H1 (cell line): ENCODE measurements around the gene CD4. TPM values are rescaled to one million over a fixed set of nuclear protein-coding genes. Genes with fewer than 3 reads are reported as not detected.

ENCODE experiments used
- CTCF ChIA-PET: fragments of 300-600 bp; sonication (Branson Sonifier 250); formaldehyde crosslinking; loops from one replicate; lab custom pipeline; 2021; ENCODE audit not compliant: partially characterized antibody; lab: Charles Lee
- POLR2A ChIA-PET: fragments of 300-600 bp; sonication (Branson Sonifier 250); formaldehyde crosslinking; loops from one replicate; lab custom pipeline; 2021; ENCODE audit warnings: inconsistent platforms; ENCODE audit not compliant: partially characterized antibody; lab: Charles Lee
- DNase-seq, 2 experiments: peaks; one replicate each; pipeline versions ENCODE4 v3.0.0 to v3.0.0-alpha.2; 2010 to 2022; ENCODE audit warnings: low spot score in 2 of 2, low read depth in 1 of 2, mixed read lengths in 1 of 2
- FAIRE-seq: peaks from 2 replicates; lab custom pipeline; 2011; peaks lifted over from hg19 to GRCh38; lab: Jason Lieb, UNC
- H2AFZ ChIP-seq: 2 replicates; pipeline ENCODE4 v1.8.1; 2012; ENCODE audit warnings: low read length, inconsistent platforms
- H2AK5ac ChIP-seq: 2 replicates; pipeline ENCODE4 v1.6.1; 2013; ENCODE audit warnings: low read depth, low read length
- H2BK120ac ChIP-seq: replicated peaks from 2 replicates; pipeline ENCODE3; 2013; ENCODE audit warnings: low read depth, low read length, inconsistent platforms
- H2BK12ac ChIP-seq: 2 replicates; pipeline ENCODE4 v1.6.1; 2013; ENCODE audit warnings: low read depth, low read length
- H2BK15ac ChIP-seq: 2 replicates; pipeline ENCODE4 v1.6.1; 2013; ENCODE audit warnings: low read length
- H2BK20ac ChIP-seq: 2 replicates; pipeline ENCODE4 v1.6.1; 2013; ENCODE audit warnings: low read length
- H2BK5ac ChIP-seq: 2 replicates; pipeline ENCODE4 v1.6.1; 2013; ENCODE audit warnings: low read depth, low read length
- H3K14ac ChIP-seq: 2 replicates; pipeline ENCODE4 v1.6.1; 2013; ENCODE audit warnings: inconsistent platforms; ENCODE audit not compliant: insufficient read length
- H3K18ac ChIP-seq: 2 replicates; pipeline ENCODE4 v1.6.1; 2013; ENCODE audit warnings: low read length; ENCODE audit errors: extremely low read depth
- H3K23ac ChIP-seq: 2 replicates; pipeline ENCODE4 v1.6.1; 2013; ENCODE audit warnings: inconsistent platforms; ENCODE audit not compliant: insufficient read length
- H3K23me2 ChIP-seq: 2 replicates; pipeline ENCODE4 v1.6.1; 2013; ENCODE audit warnings: low read depth, low read length
- H3K27ac ChIP-seq: 2 replicates; pipeline ENCODE4 v1.6.1; 2011; ENCODE audit warnings: low read depth, low read length, inconsistent platforms
- H3K27me3 ChIP-seq, 4 experiments: replicated peaks in 1 of 4; 1 replicate in 1 of 4; 2 replicates in 3 of 4; pipeline versions ENCODE4 v1.6.1 to v1.8.1; 2011 to 2013; ENCODE audit warnings: low read length in 3 of 4, mild to moderate bottlenecking in 3 of 4, inconsistent platforms in 2 of 4, mixed read lengths in 2 of 4, moderate library complexity in 1 of 4; ENCODE audit not compliant: control insufficient read depth in 3 of 4, insufficient read depth in 3 of 4; ENCODE audit errors: extremely low read depth in 1 of 4
- H3K36me3 ChIP-seq, 4 experiments: 2 replicates each; pipeline versions ENCODE4 v1.6.1 to v1.8.1; 2011 to 2013; ENCODE audit warnings: mild to moderate bottlenecking in 4 of 4, low read length in 3 of 4, moderate library complexity in 2 of 4, control low read depth in 1 of 4, inconsistent platforms in 1 of 4; ENCODE audit not compliant: insufficient read depth in 4 of 4, control insufficient read depth in 2 of 4
- H3K4ac ChIP-seq: replicated peaks from 2 replicates; pipeline ENCODE3; 2013; ENCODE audit warnings: low read length, low read depth, mixed read lengths, inconsistent platforms; ENCODE audit not compliant: insufficient read length
- H3K4me1 ChIP-seq, 4 experiments: replicated peaks in 1 of 4; 1 replicate in 1 of 4; 2 replicates in 3 of 4; pipeline versions ENCODE4 v1.6.1 to v1.8.1; 2011 to 2013; ENCODE audit warnings: low read length in 3 of 4, inconsistent platforms in 2 of 4, mixed read lengths in 1 of 4; ENCODE audit not compliant: insufficient read depth in 4 of 4, control insufficient read depth in 3 of 4
- H3K4me2 ChIP-seq, 2 experiments: 2 replicates each; pipeline versions ENCODE4 v1.6.1 to v1.8.1; 2011 to 2013; ENCODE audit warnings: low read depth in 2 of 2, low read length in 2 of 2, control low read depth in 1 of 2, inconsistent platforms in 1 of 2, mild to moderate bottlenecking in 1 of 2; ENCODE audit not compliant: insufficient read depth in 1 of 2
- H3K4me3 ChIP-seq, 4 experiments: fragments of 200-600, 300-600 bp in 1 of 4; sonication (generic), shearing (Covaris generic), sonication (Bioruptor Twin) in 1 of 4; 2 replicates each; pipeline versions ENCODE4 v1.5.1 to v1.8.1; 2011 to 2016; ENCODE audit warnings: low read length in 4 of 4, low read depth in 3 of 4, control low read depth in 2 of 4, inconsistent platforms in 2 of 4, mild to moderate bottlenecking in 2 of 4, mixed read lengths in 1 of 4, moderate library complexity in 1 of 4; ENCODE audit not compliant: insufficient read depth in 2 of 4; ENCODE audit errors: extremely low read depth in 1 of 4
- H3K56ac ChIP-seq: replicated peaks from 2 replicates; pipeline ENCODE3; 2013; ENCODE audit warnings: low read depth, mild to moderate bottlenecking, mixed read lengths, low read length, inconsistent platforms; ENCODE audit not compliant: insufficient read length
- H3K79me1 ChIP-seq: 2 replicates; pipeline ENCODE4 v1.6.1; 2013; ENCODE audit warnings: low read depth, low read length, control low read depth
- H3K79me2 ChIP-seq, 2 experiments: 2 replicates each; pipeline versions ENCODE4 v1.6.1 to v1.8.1; 2012 to 2013; ENCODE audit warnings: low read length in 2 of 2, mild to moderate bottlenecking in 2 of 2, inconsistent platforms in 1 of 2; ENCODE audit not compliant: insufficient read depth in 2 of 2, control insufficient read depth in 1 of 2
- H3K9ac ChIP-seq, 4 experiments: replicated peaks in 1 of 4; 1 replicate in 1 of 4; 2 replicates in 3 of 4; pipeline versions ENCODE4 v1.6.1 to v1.8.1; 2011 to 2013; ENCODE audit warnings: low read depth in 3 of 4, low read length in 3 of 4, control low read depth in 2 of 4, mild to moderate bottlenecking in 2 of 4, moderate library complexity in 2 of 4, inconsistent platforms in 1 of 4; ENCODE audit errors: extremely low read depth in 1 of 4
- H3K9me3 ChIP-seq, 2 experiments: 2 replicates each; pipeline versions ENCODE4 v1.6.1 to v1.8.1; 2012 to 2013; ENCODE audit warnings: mild to moderate bottlenecking in 2 of 2, moderate library complexity in 2 of 2, control low read depth in 1 of 2, inconsistent platforms in 1 of 2, low read depth in 1 of 2, low read length in 1 of 2, mixed read lengths in 1 of 2; ENCODE audit not compliant: insufficient read depth in 2 of 2
- H4K20me1 ChIP-seq, 2 experiments: replicated peaks in 1 of 2; 2 replicates each; pipeline versions ENCODE3 to v1.8.1; 2011 to 2013; ENCODE audit warnings: inconsistent platforms in 2 of 2, low read length in 2 of 2, mild to moderate bottlenecking in 1 of 2; ENCODE audit not compliant: insufficient read depth in 2 of 2, control insufficient read depth in 1 of 2
- H4K5ac ChIP-seq: 2 replicates; pipeline ENCODE4 v1.6.1; 2013; ENCODE audit warnings: low read length, low read depth, mixed read lengths, inconsistent platforms; ENCODE audit not compliant: insufficient read length
- H4K8ac ChIP-seq: 2 replicates; pipeline ENCODE4 v1.8.0; 2013; ENCODE audit warnings: mild to moderate bottlenecking, moderate library complexity, low read length, inconsistent platforms; ENCODE audit not compliant: insufficient read depth; ENCODE audit errors: extremely low read depth
- H4K91ac ChIP-seq: replicated peaks from 2 replicates; pipeline ENCODE3; 2013; ENCODE audit warnings: low read length, mixed read lengths, inconsistent platforms; ENCODE audit not compliant: insufficient read length
- CTCF ChIP-seq, 3 experiments: IDR thresholded peaks; 1 replicate in 2 of 3; 2 replicates in 1 of 3; pipeline versions ENCODE4 v1.5.1 to v1.6.1; 2011; ENCODE audit warnings: low read length in 3 of 3, mild to moderate bottlenecking in 3 of 3, inconsistent platforms in 2 of 3, low read depth in 1 of 3, moderate library complexity in 1 of 3; ENCODE audit not compliant: insufficient read depth in 1 of 3; ENCODE audit errors: control extremely low read depth in 1 of 3
- E2F6 ChIP-seq: IDR thresholded peaks from 2 replicates; pipeline ENCODE4 v1.6.1; 2012; ENCODE audit warnings: inconsistent platforms
- HDAC2 ChIP-seq, 2 experiments: fragments of 300-600 bp in 1 of 2; sonication (generic) in 1 of 2; IDR thresholded peaks; 2 replicates each; pipeline ENCODE4 v1.6.1; 2011 to 2012; ENCODE audit warnings: low read depth in 2 of 2, low read length in 2 of 2, mild to moderate bottlenecking in 2 of 2, moderate library complexity in 2 of 2, borderline replicate concordance in 1 of 2, inconsistent platforms in 1 of 2
- MAX ChIP-seq: IDR thresholded peaks from 2 replicates; pipeline ENCODE4 v1.6.1; 2012; ENCODE audit warnings: inconsistent platforms
- NRF1 ChIP-seq: IDR thresholded peaks from 2 replicates; pipeline ENCODE4 v1.6.1; 2011; ENCODE audit warnings: mild to moderate bottlenecking, low read depth, low read length, improper control_type of control experiment
- RAD21 ChIP-seq, 2 experiments: IDR thresholded peaks in 1 of 2; conservative IDR thresholded peaks in 1 of 2; 2 replicates each; pipeline ENCODE4 v1.6.1; 2011; ENCODE audit warnings: low read depth in 2 of 2, low read length in 2 of 2, improper control_type of control experiment in 1 of 2, inconsistent platforms in 1 of 2, mild to moderate bottlenecking in 1 of 2, moderate library complexity in 1 of 2
- WGBS, 2 experiments: shearing (Covaris generic) in 1 of 2; methylation state at CpG; one replicate each; pipeline versions ENCODE4 v1.1.6 to v1.1.7; 2013 to 2015; ENCODE audit warnings: low lambda C conversion rate in 2 of 2, mixed read lengths in 2 of 2, inconsistent platforms in 1 of 2, low coverage in 1 of 2, missing lambda C conversion rate in 1 of 2; ENCODE audit not compliant: insufficient replicate concordance in 2 of 2, insufficient coverage in 1 of 2, insufficient read length in 1 of 2; ENCODE audit errors: extremely low coverage in 1 of 2, missing lambda C conversion rate in 1 of 2; 5-methylcytosine and 5-hydroxymethylcytosine counted together
- polyA plus RNA-seq, 7 experiments: library from polyadenylated mRNA; depleted of rRNA in 3 of 7; stranded (reverse) in 5 of 7; unstranded in 2 of 7; fragments of >200 nt in 5 of 7; fragments of 200-250 nt in 2 of 7; gene quantifications; 1 replicate in 5 of 7; 2 replicates in 1 of 7; 4 replicates in 1 of 7; pipeline versions ENCODE4 v1.2.1 to v1.2.3, GENCODE V29; 2011 to 2013; ENCODE audit warnings: missing spikeins in 2 of 7, mixed read lengths in 2 of 7
- total RNA-seq: library from RNA; stranded (reverse); fragmentation: NEBNext Ultra II Directional; extraction: Animal tissue kit (Norgen Biotek cat#: 25700); gene quantifications from 2 replicates; pipeline ENCODE4 v1.2.1, GENCODE V29; 2021

CD4 gene
- total and polyA plus RNA-seq, 2 of the 8 experiments (the other 6 are each of a cell fraction or from before 2014, with no cell fraction given) = 3.4 to 5.1 TPM

- no peak overlapping the region for H2BK120ac ChIP-seq
- no peak for FAIRE-seq
- no peak overlapping the region for H3K4ac ChIP-seq
- no peak overlapping the region for H3K9ac ChIP-seq
- H3K23me2 ChIP-seq = peaks cover 2% of the 10 kb centered on the region; the same call in 1 of the 2 replicates
- H3K23ac ChIP-seq = no peak overlapping the region
- CTCF ChIA-PET = interaction anchor here (0.6 to 21.4 kb wide), 7 partner anchors 4 to 114 kb away, joined by 3 to 292 read pairs (median 4); partner anchors contain the start of genes CDCA3, GNB3, MLF2 and P3H3
- no peak overlapping the region for H3K18ac ChIP-seq
- no peak overlapping the region for H3K4me2 ChIP-seq
- no peak overlapping the region for H2BK15ac ChIP-seq
- peaks cover 4 to 6% of the 10 kb centered on the region in 2 experiments for H4K20me1 ChIP-seq
- no peak overlapping the region for H2AK5ac ChIP-seq
- H2AFZ ChIP-seq = no peak overlapping the region
- no peak overlapping the region for H2BK20ac ChIP-seq
- no peak overlapping the region for H2BK12ac ChIP-seq
- H3K27me3 ChIP-seq = no peaks in the 10 kb centered on the region
- H4K5ac ChIP-seq = no peak overlapping the region
- 81% methylated on average over 15 of the region's 16 CpGs; no CpG with 5 or more reads in 1 of the 2 experiments for WGBS, 2 experiments
- H3K56ac ChIP-seq = no peak overlapping the region
- no peak for DNase-seq
- POLR2A ChIA-PET = interaction anchor here (0.7 to 27.1 kb wide), 10 partner anchors 2 to 309 kb away, joined by 3 to 588 read pairs (median 6); partner anchors contain the start of genes C12orf57, CDCA3, GAPDH and GNB3
- H3K4me1 ChIP-seq = peaks cover 0 to 3% (median 2%) of the 10 kb centered on the region in 4 experiments; a peak in 1 of 7 replicates
- no peak overlapping the region for H4K8ac ChIP-seq
- H2BK5ac ChIP-seq = no peak overlapping the region
- no peak overlapping the region for H4K91ac ChIP-seq
- H3K79me1 ChIP-seq = peaks cover 2% of the 10 kb centered on the region
- no peaks in the 10 kb centered on the region for H3K79me2 ChIP-seq
- H3K27ac ChIP-seq = no peak overlapping the region
- no peak overlapping the region for H3K14ac ChIP-seq
- H3K36me3 ChIP-seq = peaks cover 17 to 57% (median 44%) of the 10 kb centered on the region in 4 experiments
- H3K4me3 ChIP-seq = no peak overlapping the region
- no peaks in the 10 kb centered on the region for H3K9me3 ChIP-seq
- no peak for TF ChIP-seq HDAC2 (IDR thresholded peaks at IDR 0.05; ENCODE audit: borderline replicate concordance in 1 of 2, low read depth in 2 of 2, low read length in 2 of 2)
- TF ChIP-seq NRF1 = no peak
- TF ChIP-seq CTCF (IDR thresholded peaks at IDR 0.05; ENCODE audit: control extremely low read depth in 1 of 3, insufficient read depth in 1 of 3, low read depth in 1 of 3, low read length in 3 of 3) = peak in 2 of 3 experiments; percentile 22 to 26; a peak in 2 of 4 replicates
- TF ChIP-seq RAD21 (IDR thresholded peaks at IDR 0.05 in 1 of 2, conservative IDR thresholded peaks at IDR 0.05 in 1 of 2; ENCODE audit: low read depth in 2 of 2, low read length in 2 of 2) = peak in 1 of 2 experiments; percentile 35; a peak in 1 of 4 replicates
- peak; percentile 50; the same call in 1 of the 2 replicates for TF ChIP-seq E2F6
- peak; percentile 56 for TF ChIP-seq MAX
Measured at GRCh38 chr12:6843118-6843902, 54.0 kb downstream of the CD4 start.
